OCI-LY7 (cell line): ENCODE data around the gene CNTNAP5. TPM values are rescaled to one million over a fixed set of nuclear protein-coding genes. Genes with fewer than 3 reads are reported as not detected.

Source experiments
- BruUV-seq: library from RNA; stranded (reverse); fragments of 400-500 nt; replicated peaks from 2 replicates; lab custom pipeline; 2021; lab: Mats Ljungman, UMichigan
- CTCF ChIA-PET: fragments of 300-600 bp; sonication (Branson Sonifier 250); formaldehyde crosslinking; loops from one replicate; lab custom pipeline; 2022; ENCODE audit warnings: antibody characterized with exemption; ENCODE audit not compliant: unreplicated experiment; lab: Charles Lee
- POLR2A ChIA-PET: fragments of 300-600 bp; sonication (Branson Sonifier 250); formaldehyde crosslinking; loops from one replicate; lab custom pipeline; 2022; ENCODE audit warnings: antibody characterized with exemption; lab: Charles Lee
- DNase-seq: peaks from one replicate; pipeline ENCODE4 v3.0.0-alpha.2; 2015; ENCODE audit warnings: low spot score
- H2AFZ ChIP-seq: fragments of 200-600 bp; sonication (generic), shearing (Covaris generic); 2 replicates; pipeline ENCODE4 v1.6.1; 2014; ENCODE audit warnings: mild to moderate bottlenecking, antibody characterized with exemption, low read length, moderate library complexity
- H3K27ac ChIP-seq: fragments of 200-600 bp; sonication (generic); 2 replicates; pipeline ENCODE4 v1.5.1; 2014; ENCODE audit warnings: mixed run types, low read depth, mild to moderate bottlenecking, moderate library complexity, low read length, inconsistent platforms; ENCODE audit not compliant: poor library complexity, severe bottlenecking
- H3K36me3 ChIP-seq: fragments of 200-600 bp; sonication (generic); 2 replicates; pipeline ENCODE4 v1.6.1; 2014; ENCODE audit warnings: mild to moderate bottlenecking, antibody characterized with exemption, low read length, moderate library complexity, mixed read lengths; ENCODE audit not compliant: insufficient read depth
- H3K4me1 ChIP-seq: fragments of 200-600 bp; sonication (generic); 2 replicates; pipeline ENCODE4 v1.5.1; 2014; ENCODE audit warnings: mild to moderate bottlenecking, low read length; ENCODE audit not compliant: insufficient read depth, poor library complexity, severe bottlenecking
- H3K4me2 ChIP-seq: fragments of 200-600 bp; sonication (generic); 2 replicates; pipeline ENCODE4 v1.6.1; 2014; ENCODE audit warnings: mild to moderate bottlenecking, low read length
- H3K4me3 ChIP-seq: fragments of 200-600 bp; sonication (generic); 2 replicates; pipeline ENCODE4 v1.5.1; 2014; ENCODE audit warnings: mild to moderate bottlenecking, low read depth, low read length; ENCODE audit not compliant: poor library complexity, severe bottlenecking
- H3K79me2 ChIP-seq: fragments of 200-600 bp; sonication (generic); 2 replicates; pipeline ENCODE4 v1.6.1; 2016; ENCODE audit warnings: low read depth, mild to moderate bottlenecking, low read length, moderate library complexity, mixed read lengths; ENCODE audit not compliant: insufficient read depth
- H3K9me2 ChIP-seq: fragments of 200-600 bp; sonication (generic); 2 replicates; pipeline ENCODE4 v1.6.1; 2016; ENCODE audit warnings: mild to moderate bottlenecking, low read length, mixed read lengths; ENCODE audit not compliant: insufficient read depth
- H3K9me3 ChIP-seq: fragments of 200-600 bp; sonication (generic); 2 replicates; pipeline ENCODE4 v1.6.1; 2014; ENCODE audit warnings: mild to moderate bottlenecking, mixed run types, low read length, mixed read lengths
- H4K20me1 ChIP-seq: fragments of 200-600 bp; sonication (generic); 2 replicates; pipeline ENCODE4 v1.6.1; 2014; ENCODE audit warnings: mild to moderate bottlenecking, antibody characterized with exemption, low read length, moderate library complexity, mixed read lengths; ENCODE audit not compliant: insufficient read depth
- CTCF ChIP-seq: fragments of 200-600 bp; sonication (generic); conservative IDR thresholded peaks from 2 replicates; pipeline ENCODE4 v1.5.1; 2014; ENCODE audit warnings: mild to moderate bottlenecking, antibody characterized with exemption, low read length, moderate library complexity, mixed read lengths
- EZH2phosphoT487 ChIP-seq: fragments of 200-600 bp; sonication (generic); IDR thresholded peaks from 2 replicates; pipeline ENCODE4 v1.6.1; 2018; ENCODE audit warnings: low read depth, borderline replicate concordance, mild to moderate bottlenecking, mixed run types, antibody characterized with exemption, low read length, moderate library complexity, mixed read lengths
- intact Hi-C: fragments of 100-400 bp; cut with micrococcal nuclease; formaldehyde crosslinking; loops from one replicate; pipeline ENCODE4 v1.10.0; 2022; ENCODE audit not compliant: unreplicated experiment
- total RNA-seq, 2 experiments: library from RNA; depleted of rRNA in 1 of 2; stranded (reverse); fragments of >200 nt in 1 of 2; shearing (Covaris generic) in 1 of 2; gene quantifications; 2 replicates each; pipeline ENCODE4 v1.2.3, GENCODE V29; 2014 to 2022

Gene CNTNAP5
- total RNA-seq, 2 experiments from 2014 or later: not detected

DNA sequence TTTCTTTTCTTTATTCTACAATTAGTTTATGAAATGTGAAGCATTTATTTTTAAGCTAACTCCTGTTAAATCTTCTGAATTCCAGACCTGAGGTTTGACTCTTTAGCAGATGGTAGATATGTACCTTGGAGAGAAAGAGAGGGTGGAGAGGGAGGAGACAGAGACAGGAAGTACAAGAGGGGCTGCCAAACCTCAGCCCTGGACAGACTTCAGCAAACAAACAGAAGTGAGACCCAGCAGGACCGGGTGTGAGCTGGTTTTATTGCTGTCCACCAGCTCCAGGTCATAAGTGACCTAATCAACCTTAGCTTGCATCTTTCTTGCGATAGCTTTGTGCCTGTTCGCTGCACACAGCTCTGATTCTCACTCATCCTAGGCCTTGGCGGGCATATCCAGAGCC is 168.6 kb downstream of the CNTNAP5 start:
- no TSS peak for BruUV-seq
- Histone ChIP-seq H3K9me2 (no peaks in the 10 kb centered on the region), H3K4me3 (no peak overlapping the region)

DNA sequence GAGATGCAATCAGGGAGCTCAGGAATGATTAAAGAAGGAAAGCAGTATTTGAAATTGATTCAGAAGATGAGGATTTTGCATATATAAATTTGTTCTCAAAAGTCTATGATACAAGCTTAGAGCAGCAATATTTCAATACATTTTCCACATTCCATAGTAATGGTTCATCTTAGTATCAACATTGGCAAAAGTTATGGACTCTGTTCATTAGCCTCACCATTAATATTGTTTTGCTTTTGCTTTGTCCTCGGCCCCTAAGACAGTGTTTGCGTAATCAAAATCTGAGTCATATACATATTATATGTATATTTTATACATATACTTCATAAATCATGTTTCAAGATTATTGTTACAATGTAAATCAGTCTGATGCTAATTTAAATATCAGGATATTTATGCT is 176.6 kb downstream of the CNTNAP5 start:
- intact Hi-C loops: no loop called here
- TF ChIP-seq EZH2phosphoT487: no peak
- TF ChIP-seq CTCF: no peak
- no peak overlapping the region for H3K4me2 ChIP-seq
- DNase-seq: no peak
- no peaks in the 10 kb centered on the region for H3K9me3 ChIP-seq
- H3K4me3 ChIP-seq: no peak overlapping the region
- H3K79me2 ChIP-seq: no peaks in the 10 kb centered on the region
- H4K20me1 ChIP-seq: no peaks in the 10 kb centered on the region
- BruUV-seq: no TSS peak
- H2AFZ ChIP-seq: no peak overlapping the region
- H3K27ac ChIP-seq: no peak overlapping the region
- POLR2A ChIA-PET: no interaction called here
- no peaks in the 10 kb centered on the region for H3K4me1 ChIP-seq
- CTCF ChIA-PET: no interaction called here
- no peaks in the 10 kb centered on the region for H3K9me2 ChIP-seq
- no peaks in the 10 kb centered on the region for H3K36me3 ChIP-seq

More for the DNA sequence above, 168.6 kb downstream of the CNTNAP5 start:
- Histone ChIP-seq H4K20me1 (no peaks in the 10 kb centered on the region), H3K4me1 (no peaks in the 10 kb centered on the region), H3K4me2 (no peak overlapping the region), H3K9me3 (no peaks in the 10 kb centered on the region), H3K27ac (no peak overlapping the region), H3K36me3 (no peaks in the 10 kb centered on the region), H2AFZ (no peak overlapping the region), H3K79me2 (no peaks in the 10 kb centered on the region)
- intact Hi-C loops: no loop called here
- CTCF ChIA-PET: no interaction called here
- no peak for DNase-seq
- POLR2A ChIA-PET: interaction anchor here (0.8 kb wide), 1 partner anchor 10 kb away, joined by 5 read pairs; no protein-coding TSS in a partner anchor
- TF ChIP-seq EZH2phosphoT487 (no peak), CTCF (no peak)

GRCh38 chr2:124209441-124209840 is 184.4 kb downstream of the CNTNAP5 start:
- no peaks in the 10 kb centered on the region for H3K79me2 ChIP-seq
- no peak overlapping the region for H3K4me2 ChIP-seq
- no peaks in the 10 kb centered on the region for H3K9me2 ChIP-seq
- TF ChIP-seq CTCF: no peak
- TF ChIP-seq EZH2phosphoT487: no peak
- H3K4me3 ChIP-seq: no peak overlapping the region
- H3K27ac ChIP-seq: no peak overlapping the region
- ChIA-PET CTCF (no interaction called here), POLR2A (no interaction called here)
- no peaks in the 10 kb centered on the region for H4K20me1 ChIP-seq
- BruUV-seq: no TSS peak
- no peak overlapping the region for H2AFZ ChIP-seq
- no peaks in the 10 kb centered on the region for H3K4me1 ChIP-seq
- intact Hi-C loops: no loop called here
- DNase-seq: no peak
- no peaks in the 10 kb centered on the region for H3K9me3 ChIP-seq
- H3K36me3 ChIP-seq: no peaks in the 10 kb centered on the region
